ENCODE data around the gene SIRT7. TPM values are rescaled to one million over a fixed set of nuclear protein-coding genes. Genes with fewer than 3 reads are reported as not detected.

Gene SIRT7
- total RNA-seq, 4 donors from 2014 or later = 14.3 to 24.1 (median 18.3) TPM

- no peak for ATAC-seq
- no peak overlapping the region for H3K4me3 ChIP-seq
- no peaks in the 10 kb centered on the region for H3K36me3 ChIP-seq
- no peak overlapping the region for H3K27ac ChIP-seq
- 47 to 51% methylated on average over 7 to 11 of the region's 13 CpGs for WGBS, 2 donors (ENCODE audit: low coverage in 1 of 2)
- H3K4me1 ChIP-seq = no peaks in the 10 kb centered on the region
- TF ChIP-seq POLR2AphosphoS5 (IDR thresholded peaks at IDR 0.05) (no peak), EP300 (IDR thresholded peaks at IDR 0.05) (no peak), CTCF (IDR thresholded peaks at IDR 0.05) (no peak), POLR2A (IDR thresholded peaks at IDR 0.05) (no peak)
- H3K27me3 ChIP-seq = peaks cover 46% of the 10 kb centered on the region
- no peaks in the 10 kb centered on the region for H3K9me3 ChIP-seq
These were observed 34.1 kb upstream of the SIRT7 start for GRCh38 chr17:81951785-81952684.

GRCh38 chr17:81950501-81950900 is 32.5 kb upstream of the SIRT7 start:
- no peak overlapping the region for H3K4me3 ChIP-seq
- no peak for TF ChIP-seq CTCF (IDR thresholded peaks at IDR 0.05)
- TF ChIP-seq POLR2AphosphoS5 (IDR thresholded peaks at IDR 0.05) = no peak
- no peak for TF ChIP-seq EP300 (IDR thresholded peaks at IDR 0.05)
- TF ChIP-seq POLR2A (IDR thresholded peaks at IDR 0.05) = no peak
- no peaks in the 10 kb centered on the region for H3K36me3 ChIP-seq
- no peaks in the 10 kb centered on the region for H3K9me3 ChIP-seq
- H3K27me3 ChIP-seq = peaks cover 30% of the 10 kb centered on the region
- H3K4me1 ChIP-seq = no peaks in the 10 kb centered on the region
- ATAC-seq = no peak
- 77% methylated on average over 6 of the region's 15 CpGs; no CpG with 5 or more reads in 1 of the 2 donors for WGBS, 2 donors (ENCODE audit: low coverage in 1 of 2)
- no peak overlapping the region for H3K27ac ChIP-seq

- no peak for ATAC-seq
- no peak for TF ChIP-seq POLR2A (IDR thresholded peaks at IDR 0.05)
- no peak for TF ChIP-seq CTCF (IDR thresholded peaks at IDR 0.05)
- TF ChIP-seq EP300 (IDR thresholded peaks at IDR 0.05) = no peak
- no peak for TF ChIP-seq POLR2AphosphoS5 (IDR thresholded peaks at IDR 0.05)
- no peaks in the 10 kb centered on the region for H3K36me3 ChIP-seq
- no peaks in the 10 kb centered on the region for H3K4me1 ChIP-seq
- peaks cover 25% of the 10 kb centered on the region for H3K27me3 ChIP-seq
- no peak overlapping the region for H3K27ac ChIP-seq
- no peaks in the 10 kb centered on the region for H3K9me3 ChIP-seq
- WGBS, 2 donors (ENCODE audit: low coverage in 1 of 2) = 84% methylated on average over 7 of the region's 17 CpGs; no CpG with 5 or more reads in 1 of the 2 donors
- no peak overlapping the region for H3K4me3 ChIP-seq
These were observed 30.8 kb upstream of the SIRT7 start for GRCh38 chr17:81948635-81949378.

GRCh38 chr17:81947189-81947588 is 29.2 kb upstream of the SIRT7 start, which contains the start of gene MYADML2:
MYADML2 (minus strand) TSS chr17:81947233; CDS start chr17:81941741, 5,492 bp downstream.
- ATAC-seq = no peak
- H3K4me1 ChIP-seq = peaks cover 0 to under 1% (median 0%) of the 10 kb centered on the region in 3 donors
- TF ChIP-seq POLR2A (IDR thresholded peaks at IDR 0.05) = no peak
- TF ChIP-seq EP300 (IDR thresholded peaks at IDR 0.05) = no peak
- no peak for TF ChIP-seq POLR2AphosphoS5 (IDR thresholded peaks at IDR 0.05)
- no peak for TF ChIP-seq CTCF (IDR thresholded peaks at IDR 0.05)
- H3K4me3 ChIP-seq = no peak within 1 kb of the TSS
- H3K27ac ChIP-seq = no peak within 1 kb of the TSS
- H3K27me3 ChIP-seq = peaks cover 28% of the 10 kb centered on the region
- WGBS, 2 donors (ENCODE audit: low coverage in 1 of 2) = 80 to 84% methylated on average over 2 to 11 of the region's 13 CpGs
- no peaks in the 10 kb centered on the region for H3K9me3 ChIP-seq
- no peaks in the 10 kb centered on the region for H3K36me3 ChIP-seq

Data from gastroesophageal sphincter (tissue), 4 donors.